Neural cell (in vitro differentiated cells): ENCODE results near the gene SPATA12. TPM values are rescaled to one million over a fixed set of nuclear protein-coding genes. Genes with fewer than 3 reads are reported as not detected.

ENCODE experiments used
- H2AFZ ChIP-seq: fragments of 200-600, 300-800 bp; sonication (generic), shearing (Covaris generic); 2 replicates; pipeline ENCODE4 v1.6.0; 2014; ENCODE audit warnings: low read depth, mild to moderate bottlenecking, antibody characterized with exemption, low read length, moderate library complexity
- H3F3A ChIP-seq: fragments of 200-600 bp; shearing (Covaris generic); 2 replicates; pipeline ENCODE4 v1.6.1; 2016; ENCODE audit warnings: mild to moderate bottlenecking, moderate library complexity, mixed read lengths, antibody characterized with exemption, low read length; ENCODE audit not compliant: insufficient read depth, poor library complexity, severe bottlenecking
- H3K27ac ChIP-seq: fragments of 200-600, 300-800 bp; sonication (generic), shearing (Covaris generic); 2 replicates; pipeline ENCODE4 v1.5.1; 2014; ENCODE audit warnings: mild to moderate bottlenecking, low read length, moderate library complexity
- H3K27me3 ChIP-seq: fragments of 300-800, 200-600 bp; sonication (generic), shearing (Covaris generic); 2 replicates; pipeline ENCODE4 v1.6.0; 2014; ENCODE audit warnings: mild to moderate bottlenecking, low read depth, low read length, moderate library complexity; ENCODE audit not compliant: insufficient read depth
- H3K36me3 ChIP-seq: fragments of 300-800, 200-600 bp; sonication (generic), shearing (Covaris generic); 2 replicates; pipeline ENCODE4 v1.5.1; 2014; ENCODE audit warnings: mild to moderate bottlenecking, antibody characterized with exemption, low read length, moderate library complexity; ENCODE audit not compliant: insufficient read depth
- H3K4me2 ChIP-seq: fragments of 300-800, 200-600 bp; sonication (generic), shearing (Covaris generic); 2 replicates; pipeline ENCODE4 v1.6.0; 2014; ENCODE audit warnings: mild to moderate bottlenecking, low read length
- H3K4me3 ChIP-seq: fragments of 300-800, 200-600 bp; sonication (generic), shearing (Covaris generic); 2 replicates; pipeline ENCODE4 v1.5.1; 2014; ENCODE audit warnings: mild to moderate bottlenecking, low read length, moderate library complexity
- H3K79me2 ChIP-seq: fragments of 200-600 bp; shearing (Covaris generic); replicated peaks from 2 replicates; pipeline ENCODE4 v1.6.0; 2014; ENCODE audit warnings: mild to moderate bottlenecking, low read length, moderate library complexity; ENCODE audit not compliant: insufficient read depth
- H3K9ac ChIP-seq: fragments of 300-800, 200-600 bp; sonication (generic), shearing (Covaris generic); 2 replicates; pipeline ENCODE4 v1.6.1; 2016; ENCODE audit warnings: mild to moderate bottlenecking, low read length, mixed read lengths
- H3K9me2 ChIP-seq: fragments of 200-600 bp; shearing (Covaris generic); 2 replicates; pipeline ENCODE4 v1.6.1; 2016; ENCODE audit warnings: mild to moderate bottlenecking, low read length, mixed read lengths; ENCODE audit not compliant: insufficient read depth
- H3K9me3 ChIP-seq: fragments of 200-600, 300-800 bp; sonication (generic), shearing (Covaris generic); 2 replicates; pipeline ENCODE4 v1.6.1; 2016; ENCODE audit warnings: mild to moderate bottlenecking, mixed run types, low read length, moderate library complexity, mixed read lengths
- H4K20me1 ChIP-seq: fragments of 200-600 bp; shearing (Covaris generic); 2 replicates; pipeline ENCODE4 v1.6.1; 2016; ENCODE audit warnings: mild to moderate bottlenecking, mixed run types; ENCODE audit not compliant: insufficient read depth
- EP300 ChIP-seq: fragments of 450-650 bp; conservative IDR thresholded peaks from 2 replicates; pipeline ENCODE4 v1.6.1; 2014; ENCODE audit warnings: antibody characterized with exemption, mild to moderate bottlenecking, moderate library complexity; ENCODE audit not compliant: poor library complexity, severe bottlenecking
- EZH2 ChIP-seq: fragments of 200-600, 300-800 bp; shearing (Covaris generic), sonication (generic); IDR thresholded peaks from 2 replicates; pipeline ENCODE4 v1.6.1; 2014; ENCODE audit warnings: antibody characterized with exemption, low read length, borderline replicate concordance, mild to moderate bottlenecking; ENCODE audit not compliant: insufficient read depth, poor library complexity, severe bottlenecking
- MXI1 ChIP-seq: fragments of 450-650 bp; conservative IDR thresholded peaks from 2 replicates; pipeline ENCODE4 v1.6.1; 2014; ENCODE audit warnings: antibody characterized with exemption, mild to moderate bottlenecking; ENCODE audit not compliant: poor library complexity, severe bottlenecking
- POLR2AphosphoS5 ChIP-seq: IDR thresholded peaks from 2 replicates; pipeline ENCODE4 v1.6.1; 2012
- RAD21 ChIP-seq: fragments of 450-650 bp; conservative IDR thresholded peaks from 2 replicates; pipeline ENCODE4 v1.6.1; 2014; ENCODE audit warnings: antibody characterized with exemption, mild to moderate bottlenecking, moderate library complexity
- REST ChIP-seq: IDR thresholded peaks from 2 replicates; pipeline ENCODE4 v1.6.1; 2012; ENCODE audit warnings: borderline replicate concordance
- SMC3 ChIP-seq: fragments of 450-650 bp; conservative IDR thresholded peaks from 2 replicates; pipeline ENCODE4 v1.6.1; 2014; ENCODE audit warnings: antibody characterized with exemption, mild to moderate bottlenecking, moderate library complexity; ENCODE audit not compliant: poor library complexity
- TAF1 ChIP-seq: IDR thresholded peaks from 2 replicates; pipeline ENCODE4 v1.6.1; 2012; ENCODE audit warnings: low read depth
- polyA plus RNA-seq: library from polyadenylated mRNA; depleted of rRNA; stranded (reverse); fragments of >200 nt; gene quantifications from 2 replicates; pipeline ENCODE4 v1.2.3, GENCODE V29; 2014
- TF ChIP-seq, protein P1 (sequence below): fragments of 450-650 bp; IDR thresholded peaks from 2 replicates; pipeline ENCODE4 v1.5.1; 2014; ENCODE audit warnings: antibody characterized with exemption, mild to moderate bottlenecking, moderate library complexity; ENCODE audit not compliant: poor library complexity, severe bottlenecking

The SPATA12 gene
- polyA plus RNA-seq, 1 donor from 2014 or later: not detected

DNA sequence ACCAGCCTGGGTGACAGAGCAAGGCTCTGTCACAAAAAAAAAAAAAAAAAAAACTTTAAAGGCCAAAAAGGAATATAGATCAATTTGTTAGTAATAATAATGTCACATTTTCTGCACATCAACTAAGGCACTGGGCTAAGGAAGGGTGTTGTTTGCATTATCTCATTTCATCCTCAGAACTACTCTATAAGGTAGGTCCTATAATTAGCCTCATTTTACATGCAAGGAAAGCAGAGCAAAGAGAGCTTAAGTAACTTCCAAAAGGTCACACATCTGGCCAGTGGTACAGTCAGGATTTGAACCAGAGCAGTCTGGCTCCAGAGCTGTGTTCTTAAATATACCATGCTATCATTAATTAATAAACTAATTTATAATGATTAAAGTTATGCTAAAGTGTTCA lies 42.2 kb upstream of the SPATA12 start:
- no peaks in the 10 kb centered on the region for H3K9me2 ChIP-seq
- H3K4me3 ChIP-seq: no peak overlapping the region
- H3K27ac ChIP-seq: no peak overlapping the region
- no peaks in the 10 kb centered on the region for H3K27me3 ChIP-seq
- no peaks in the 10 kb centered on the region for H3K79me2 ChIP-seq
- H3F3A ChIP-seq: no peaks in the 10 kb centered on the region
- H3K9ac ChIP-seq: no peak overlapping the region
- no peaks in the 10 kb centered on the region for H4K20me1 ChIP-seq
- H3K36me3 ChIP-seq: no peaks in the 10 kb centered on the region
- no peak overlapping the region for H2AFZ ChIP-seq
- no peak overlapping the region for H3K4me2 ChIP-seq
- TF ChIP-seq POLR2AphosphoS5 (no peak), EZH2 (no peak), REST (no peak), MXI1 (no peak), RAD21 (no peak), EP300 (no peak), TAF1 (no peak), SMC3 (no peak)
- TF ChIP-seq, protein P1, sequence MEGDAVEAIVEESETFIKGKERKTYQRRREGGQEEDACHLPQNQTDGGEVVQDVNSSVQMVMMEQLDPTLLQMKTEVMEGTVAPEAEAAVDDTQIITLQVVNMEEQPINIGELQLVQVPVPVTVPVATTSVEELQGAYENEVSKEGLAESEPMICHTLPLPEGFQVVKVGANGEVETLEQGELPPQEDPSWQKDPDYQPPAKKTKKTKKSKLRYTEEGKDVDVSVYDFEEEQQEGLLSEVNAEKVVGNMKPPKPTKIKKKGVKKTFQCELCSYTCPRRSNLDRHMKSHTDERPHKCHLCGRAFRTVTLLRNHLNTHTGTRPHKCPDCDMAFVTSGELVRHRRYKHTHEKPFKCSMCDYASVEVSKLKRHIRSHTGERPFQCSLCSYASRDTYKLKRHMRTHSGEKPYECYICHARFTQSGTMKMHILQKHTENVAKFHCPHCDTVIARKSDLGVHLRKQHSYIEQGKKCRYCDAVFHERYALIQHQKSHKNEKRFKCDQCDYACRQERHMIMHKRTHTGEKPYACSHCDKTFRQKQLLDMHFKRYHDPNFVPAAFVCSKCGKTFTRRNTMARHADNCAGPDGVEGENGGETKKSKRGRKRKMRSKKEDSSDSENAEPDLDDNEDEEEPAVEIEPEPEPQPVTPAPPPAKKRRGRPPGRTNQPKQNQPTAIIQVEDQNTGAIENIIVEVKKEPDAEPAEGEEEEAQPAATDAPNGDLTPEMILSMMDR: no peak
- H3K9me3 ChIP-seq: no peaks in the 10 kb centered on the region

- Histone ChIP-seq H3K9me3 (no peaks in the 10 kb centered on the region), H3K9ac (no peak overlapping the region), H3K79me2 (no peaks in the 10 kb centered on the region), H2AFZ (no peak overlapping the region), H4K20me1 (no peaks in the 10 kb centered on the region), H3F3A (no peaks in the 10 kb centered on the region), H3K9me2 (no peaks in the 10 kb centered on the region), H3K27me3 (no peaks in the 10 kb centered on the region), H3K4me3 (no peak overlapping the region), H3K27ac (no peak overlapping the region), H3K4me2 (no peak overlapping the region), H3K36me3 (no peaks in the 10 kb centered on the region)
- TF ChIP-seq POLR2AphosphoS5 (no peak), RAD21 (no peak), MXI1 (no peak), EZH2 (no peak), SMC3 (no peak), REST (no peak)
Observed at GRCh38 chr3:57019057-57019456, 41.4 kb upstream of the SPATA12 start.
